CD4-positive, alpha-beta T cell (primary cell): Measurements from ENCODE around the gene ATXN1. TPM values are rescaled to one million over a fixed set of nuclear protein-coding genes. Genes with fewer than 3 reads are reported as not detected.

Experiments used
- ATAC-seq: fragments of 200-7000 bp; cut with Tn5 transposase; one replicate; pipeline ENCODE4 v1.10.0; 2022; ENCODE audit warnings: mild to moderate bottlenecking; ENCODE audit not compliant: poor library complexity
- CTCF ChIA-PET: fragments of 350-600 bp; sonication (Branson Sonifier 250); formaldehyde crosslinking; loops from one replicate; lab custom pipeline; 2021; ENCODE audit warnings: antibody characterized with exemption, inconsistent platforms; lab: Charles Lee
- POLR2A ChIA-PET: fragments of 350-600 bp; sonication (Branson Sonifier 250); formaldehyde crosslinking; loops from one replicate; lab custom pipeline; 2021; ENCODE audit warnings: antibody characterized with exemption, inconsistent platforms; lab: Charles Lee
- DNase-seq, 14 experiments: peaks; one replicate each; pipeline ENCODE4 v3.0.0-alpha.2; 2013 to 2020; ENCODE audit warnings: mixed read lengths in 2 of 14
- H3K27ac ChIP-seq, 2 donors: one replicate each; pipeline versions ENCODE4 v1.5.1 to v1.7.0; 2013; ENCODE audit warnings: low read length in 2 of 2, low read depth in 1 of 2, mild to moderate bottlenecking in 1 of 2
- H3K27me3 ChIP-seq, 2 experiments: 1 replicate in 1 of 2; 2 replicates in 1 of 2; pipeline versions ENCODE4 v1.6.1 to v1.7.0; 2013; ENCODE audit warnings: low read length in 2 of 2, control low read depth in 1 of 2, mild to moderate bottlenecking in 1 of 2, moderate library complexity in 1 of 2; ENCODE audit not compliant: insufficient read depth in 2 of 2, control insufficient read depth in 1 of 2
- H3K36me3 ChIP-seq: one replicate; pipeline ENCODE4 v1.6.1; 2013; ENCODE audit warnings: low read length, control low read depth; ENCODE audit not compliant: insufficient read depth
- H3K4me1 ChIP-seq: one replicate; pipeline ENCODE4 v1.6.1; 2013; ENCODE audit warnings: low read length, control low read depth; ENCODE audit not compliant: insufficient read depth
- H3K4me3 ChIP-seq: one replicate; pipeline ENCODE4 v1.5.1; 2013; ENCODE audit warnings: mild to moderate bottlenecking, low read length, moderate library complexity
- H3K9me3 ChIP-seq, 2 experiments: 1 replicate in 1 of 2; 2 replicates in 1 of 2; pipeline versions ENCODE4 v1.6.1 to v1.7.0; 2013; ENCODE audit warnings: low read length in 2 of 2, mild to moderate bottlenecking in 2 of 2, control low read depth in 1 of 2, moderate library complexity in 1 of 2; ENCODE audit not compliant: control insufficient read depth in 1 of 2, insufficient read depth in 1 of 2
- H3K27ac Mint-ChIP-seq: one replicate; pipeline ENCODE4 v1.8.0; 2020; ENCODE audit warnings: mixed read lengths
- H3K27me3 Mint-ChIP-seq: one replicate; pipeline ENCODE4 v1.8.0; 2021; ENCODE audit warnings: mixed read lengths
- H3K36me3 Mint-ChIP-seq: one replicate; pipeline ENCODE4 v1.8.0; 2021; ENCODE audit warnings: low read depth, mixed read lengths
- H3K4me1 Mint-ChIP-seq: one replicate; pipeline ENCODE4 v1.8.0; 2021; ENCODE audit warnings: low read depth, mixed read lengths
- H3K4me3 Mint-ChIP-seq: one replicate; pipeline ENCODE4 v1.8.0; 2020; ENCODE audit warnings: mild to moderate bottlenecking, mixed read lengths
- H3K9me3 Mint-ChIP-seq: one replicate; pipeline ENCODE4 v1.8.0; 2020; ENCODE audit warnings: mixed read lengths
- intact Hi-C, 2 experiments: fragments of 100-400 bp; cut with DNase I in 1 of 2; cut with micrococcal nuclease in 1 of 2; formaldehyde crosslinking; loops; one replicate each; pipeline versions ENCODE4 v1.15.1 to v1.9.0; 2023 to 2025; cut with DNase I, micrococcal nuclease
- total RNA-seq, 174 experiments: library from RNA in 2 of 174; stranded (reverse) in 2 of 174; gene quantifications; one replicate each; pipeline ENCODE4 v1.2.3 and lab custom pipeline; 2021 to 2026
- TF ChIP-seq, protein P1 (sequence below): fragments of 200-600 bp; IDR thresholded peaks from one replicate; pipeline ENCODE4 v1.8.0; 2022; ENCODE audit warnings: antibody characterized with exemption, mild to moderate bottlenecking

Gene ATXN1
- total RNA-seq, 2 experiments from 2014 or later, result 74.2 to 76.7 TPM

DNA sequence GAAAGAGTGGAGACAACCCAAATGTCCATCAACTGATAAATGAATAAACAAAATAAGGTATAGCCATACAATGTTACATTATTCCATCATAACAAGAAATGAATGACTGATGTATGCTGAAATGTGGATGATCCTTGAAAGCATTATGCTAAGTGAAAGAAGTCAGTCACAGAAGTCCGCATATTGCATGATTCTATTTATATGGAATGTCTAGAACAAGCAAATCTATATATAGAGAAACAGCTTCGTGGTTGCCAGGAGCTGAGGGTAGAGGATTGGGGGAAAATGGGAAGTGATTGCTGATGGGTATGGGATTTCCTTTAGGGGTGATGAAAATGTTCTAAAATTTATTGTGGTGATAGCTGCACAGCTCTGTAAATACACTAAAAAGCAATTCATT, 196.8 kb downstream of the ATXN1 start:
- H3K4me3 ChIP-seq, result no peak overlapping the region
- H3K4me1 Mint-ChIP-seq, result no peaks in the 10 kb centered on the region
- ChIA-PET POLR2A (no interaction called here), CTCF (no interaction called here)
- TF ChIP-seq, protein P1, sequence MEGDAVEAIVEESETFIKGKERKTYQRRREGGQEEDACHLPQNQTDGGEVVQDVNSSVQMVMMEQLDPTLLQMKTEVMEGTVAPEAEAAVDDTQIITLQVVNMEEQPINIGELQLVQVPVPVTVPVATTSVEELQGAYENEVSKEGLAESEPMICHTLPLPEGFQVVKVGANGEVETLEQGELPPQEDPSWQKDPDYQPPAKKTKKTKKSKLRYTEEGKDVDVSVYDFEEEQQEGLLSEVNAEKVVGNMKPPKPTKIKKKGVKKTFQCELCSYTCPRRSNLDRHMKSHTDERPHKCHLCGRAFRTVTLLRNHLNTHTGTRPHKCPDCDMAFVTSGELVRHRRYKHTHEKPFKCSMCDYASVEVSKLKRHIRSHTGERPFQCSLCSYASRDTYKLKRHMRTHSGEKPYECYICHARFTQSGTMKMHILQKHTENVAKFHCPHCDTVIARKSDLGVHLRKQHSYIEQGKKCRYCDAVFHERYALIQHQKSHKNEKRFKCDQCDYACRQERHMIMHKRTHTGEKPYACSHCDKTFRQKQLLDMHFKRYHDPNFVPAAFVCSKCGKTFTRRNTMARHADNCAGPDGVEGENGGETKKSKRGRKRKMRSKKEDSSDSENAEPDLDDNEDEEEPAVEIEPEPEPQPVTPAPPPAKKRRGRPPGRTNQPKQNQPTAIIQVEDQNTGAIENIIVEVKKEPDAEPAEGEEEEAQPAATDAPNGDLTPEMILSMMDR, result no peak
- intact Hi-C loops, result no loop called here
- no peaks in the 10 kb centered on the region for H3K36me3 Mint-ChIP-seq
- no peaks in the 10 kb centered on the region for H3K4me1 ChIP-seq
- no peaks in the 10 kb centered on the region for H3K36me3 ChIP-seq
- no peak for DNase-seq
- H3K27ac Mint-ChIP-seq, result no peak overlapping the region
- H3K27ac ChIP-seq, result no peak overlapping the region
- H3K9me3 ChIP-seq, result no peaks in the 10 kb centered on the region
- no peaks in the 10 kb centered on the region for H3K27me3 Mint-ChIP-seq
- no peaks in the 10 kb centered on the region for H3K27me3 ChIP-seq
- no peaks in the 10 kb centered on the region for H3K9me3 Mint-ChIP-seq
- no peak overlapping the region for H3K4me3 Mint-ChIP-seq
- no peak for ATAC-seq

DNA sequence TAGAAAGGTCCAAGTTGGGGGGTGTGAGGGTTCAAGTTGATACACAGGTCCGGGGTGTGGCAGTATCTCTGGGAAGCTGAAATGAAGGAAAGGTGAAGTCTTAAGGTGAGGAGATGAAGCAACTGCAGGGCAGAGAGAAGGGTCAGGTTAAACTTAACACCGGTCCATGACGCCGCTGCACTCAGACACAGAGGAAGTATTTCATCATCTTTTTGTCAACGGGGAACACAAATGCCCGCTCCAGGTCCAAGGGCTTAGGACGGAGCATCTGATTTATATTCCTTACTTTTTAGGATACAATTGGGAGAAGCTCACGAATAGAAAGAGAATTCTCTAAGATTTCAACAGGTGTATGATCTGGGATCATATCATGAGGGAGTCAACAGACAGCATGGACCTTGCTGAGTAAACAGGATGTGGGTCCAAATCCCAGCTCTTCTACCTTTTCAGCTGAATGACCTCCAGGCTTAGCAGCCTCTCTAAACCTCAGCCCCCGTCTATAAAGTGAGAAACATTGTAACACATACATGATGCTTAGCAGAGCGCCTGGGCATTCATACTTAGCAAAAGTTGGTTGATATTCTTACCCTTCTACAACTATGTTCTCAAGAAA, 197.5 kb downstream of the ATXN1 start:
- no peaks in the 10 kb centered on the region for H3K9me3 ChIP-seq
- Mint-ChIP-seq H3K27me3 (no peaks in the 10 kb centered on the region), H3K36me3 (peaks cover 3% of the 10 kb centered on the region), H3K27ac (no peak overlapping the region), H3K4me3 (no peak overlapping the region), H3K4me1 (no peaks in the 10 kb centered on the region), H3K9me3 (no peaks in the 10 kb centered on the region)
- intact Hi-C loops, result no loop called here
- H3K4me1 ChIP-seq, result no peaks in the 10 kb centered on the region
- no peak for DNase-seq
- no peak overlapping the region for H3K4me3 ChIP-seq
- CTCF ChIA-PET, result no interaction called here
- POLR2A ChIA-PET, result no interaction called here
- no peak overlapping the region for H3K27ac ChIP-seq
- no peak for ATAC-seq
- H3K27me3 ChIP-seq, result no peaks in the 10 kb centered on the region
- TF ChIP-seq, protein P1, result no peak
- no peaks in the 10 kb centered on the region for H3K36me3 ChIP-seq

DNA sequence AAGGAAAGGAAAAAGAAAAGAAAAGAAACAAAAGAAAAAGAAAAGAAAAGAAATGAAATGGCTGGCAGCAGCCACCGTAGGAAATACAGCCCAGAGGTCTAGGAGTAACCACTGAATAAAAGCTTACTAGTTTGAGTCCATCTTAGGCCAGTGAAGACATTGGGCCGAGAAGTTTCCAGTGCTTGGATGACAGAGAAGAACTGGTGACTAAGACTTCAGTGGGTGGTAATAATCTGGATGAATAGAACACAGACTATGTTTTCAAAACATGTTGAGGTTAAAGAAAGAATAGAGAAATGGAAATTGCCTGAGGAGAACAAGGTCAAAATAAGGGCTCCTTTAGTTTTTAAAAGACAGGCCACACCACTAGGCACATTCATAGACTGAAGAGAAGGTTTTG, 198.8 kb downstream of the ATXN1 start:
- Histone ChIP-seq H3K9me3 (no peaks in the 10 kb centered on the region), H3K4me3 (no peak overlapping the region), H3K4me1 (no peaks in the 10 kb centered on the region), H3K27ac (no peak overlapping the region), H3K36me3 (no peaks in the 10 kb centered on the region), H3K27me3 (no peaks in the 10 kb centered on the region)
- TF ChIP-seq, protein P1, result no peak
- H3K9me3 Mint-ChIP-seq, result no peaks in the 10 kb centered on the region
- peaks cover 7% of the 10 kb centered on the region for H3K36me3 Mint-ChIP-seq
- intact Hi-C loops, result no loop called here
- DNase-seq (no peak), ATAC-seq (no peak)
- no peaks in the 10 kb centered on the region for H3K4me1 Mint-ChIP-seq
- H3K27me3 Mint-ChIP-seq, result no peaks in the 10 kb centered on the region
- H3K4me3 Mint-ChIP-seq, result no peak overlapping the region
- CTCF ChIA-PET, result no interaction called here
- POLR2A ChIA-PET, result no interaction called here
- H3K27ac Mint-ChIP-seq, result no peak overlapping the region
